Ishikawa (cell line): ENCODE measurements around the gene TMEM40.

Experiments
- CEBPB ChIP-seq: IDR thresholded peaks from 2 replicates; pipeline ENCODE4 v1.6.1; 2012
- CREB1 ChIP-seq: IDR thresholded peaks from 2 replicates; pipeline ENCODE4 v1.6.1; 2012; ENCODE audit warnings: low read depth
- EGR1 ChIP-seq: IDR thresholded peaks from 2 replicates; pipeline ENCODE4 v1.6.1; 2012
- EP300 ChIP-seq: IDR thresholded peaks from 2 replicates; pipeline ENCODE4 v1.6.1; 2012; ENCODE audit warnings: borderline replicate concordance
- FOXM1 ChIP-seq: IDR thresholded peaks from 2 replicates; pipeline ENCODE4 v1.6.1; 2012; ENCODE audit warnings: low read depth, borderline replicate concordance
- NFIC ChIP-seq: IDR thresholded peaks from 2 replicates; pipeline ENCODE4 v1.6.1; 2012
- RAD21 ChIP-seq: IDR thresholded peaks from 2 replicates; pipeline ENCODE4 v1.6.1; 2012; ENCODE audit warnings: low read depth
- REST ChIP-seq: IDR thresholded peaks from 2 replicates; pipeline ENCODE4 v1.6.1; 2012; ENCODE audit warnings: low read depth, mild to moderate bottlenecking
- TAF1 ChIP-seq: IDR thresholded peaks from 2 replicates; pipeline ENCODE4 v1.6.1; 2012; ENCODE audit warnings: low read depth, mild to moderate bottlenecking
- TCF12 ChIP-seq: IDR thresholded peaks from 2 replicates; pipeline ENCODE4 v1.6.1; 2012; ENCODE audit warnings: low read depth
- TEAD4 ChIP-seq: IDR thresholded peaks from 2 replicates; pipeline ENCODE4 v1.6.1; 2012
- YY1 ChIP-seq: IDR thresholded peaks from 2 replicates; pipeline ENCODE4 v1.6.1; 2012; ENCODE audit warnings: low read depth
- ZBTB7A ChIP-seq: IDR thresholded peaks from 2 replicates; pipeline ENCODE4 v1.6.1; 2012; ENCODE audit warnings: low read depth
- TF ChIP-seq, protein P1 (sequence below): IDR thresholded peaks from 2 replicates; pipeline ENCODE4 v1.6.1; 2012
- TF ChIP-seq, protein P2 (sequence below): IDR thresholded peaks from 2 replicates; pipeline ENCODE4 v1.6.1; 2012

Gene TMEM40

GRCh38 chr3:12724794-12725193 is 34.3 kb downstream of the TMEM40 start:
- TF ChIP-seq FOXM1 (no peak), CEBPB (no peak), TCF12 (no peak), EGR1 (no peak), NFIC (no peak), TAF1 (no peak), RAD21 (no peak), ZBTB7A (no peak), TEAD4 (no peak), EP300 (no peak), CREB1 (no peak), REST (no peak), YY1 (no peak)
- TF ChIP-seq, protein P1, sequence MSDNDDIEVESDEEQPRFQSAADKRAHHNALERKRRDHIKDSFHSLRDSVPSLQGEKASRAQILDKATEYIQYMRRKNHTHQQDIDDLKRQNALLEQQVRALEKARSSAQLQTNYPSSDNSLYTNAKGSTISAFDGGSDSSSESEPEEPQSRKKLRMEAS: no peak
- TF ChIP-seq, protein P2, sequence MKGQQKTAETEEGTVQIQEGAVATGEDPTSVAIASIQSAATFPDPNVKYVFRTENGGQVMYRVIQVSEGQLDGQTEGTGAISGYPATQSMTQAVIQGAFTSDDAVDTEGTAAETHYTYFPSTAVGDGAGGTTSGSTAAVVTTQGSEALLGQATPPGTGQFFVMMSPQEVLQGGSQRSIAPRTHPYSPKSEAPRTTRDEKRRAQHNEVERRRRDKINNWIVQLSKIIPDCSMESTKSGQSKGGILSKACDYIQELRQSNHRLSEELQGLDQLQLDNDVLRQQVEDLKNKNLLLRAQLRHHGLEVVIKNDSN: no peak

DNA sequence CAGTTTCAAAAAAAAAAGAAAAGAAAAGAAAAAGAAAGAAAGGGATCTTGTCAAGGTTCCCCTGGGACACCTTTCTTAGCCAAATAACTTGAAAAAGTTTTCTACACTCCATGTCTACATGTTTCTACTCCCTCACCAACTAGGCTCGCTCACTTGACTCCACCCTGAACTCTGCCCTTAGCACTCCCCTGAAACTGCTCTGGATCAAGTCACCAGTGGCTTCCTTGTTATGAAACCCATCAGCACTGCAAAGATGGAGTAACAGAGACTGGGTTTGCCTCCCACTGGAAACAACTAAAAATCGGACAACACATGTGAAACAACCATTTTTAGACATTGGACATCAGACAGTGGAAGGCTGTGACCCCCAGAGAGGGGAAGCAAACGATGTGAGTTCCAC is 36.8 kb downstream of the TMEM40 start:
- no peak for TF ChIP-seq CREB1
- TF ChIP-seq, protein P1: no peak
- TF ChIP-seq CEBPB: no peak
- no peak for TF ChIP-seq NFIC
- no peak for TF ChIP-seq FOXM1
- TF ChIP-seq RAD21: no peak
- TF ChIP-seq TAF1: no peak
- no peak for TF ChIP-seq ZBTB7A
- no peak for TF ChIP-seq TCF12
- TF ChIP-seq EGR1: no peak
- TF ChIP-seq REST: no peak
- no peak for TF ChIP-seq EP300
- TF ChIP-seq, protein P2: no peak
- no peak for TF ChIP-seq YY1
- TF ChIP-seq TEAD4: no peak

DNA sequence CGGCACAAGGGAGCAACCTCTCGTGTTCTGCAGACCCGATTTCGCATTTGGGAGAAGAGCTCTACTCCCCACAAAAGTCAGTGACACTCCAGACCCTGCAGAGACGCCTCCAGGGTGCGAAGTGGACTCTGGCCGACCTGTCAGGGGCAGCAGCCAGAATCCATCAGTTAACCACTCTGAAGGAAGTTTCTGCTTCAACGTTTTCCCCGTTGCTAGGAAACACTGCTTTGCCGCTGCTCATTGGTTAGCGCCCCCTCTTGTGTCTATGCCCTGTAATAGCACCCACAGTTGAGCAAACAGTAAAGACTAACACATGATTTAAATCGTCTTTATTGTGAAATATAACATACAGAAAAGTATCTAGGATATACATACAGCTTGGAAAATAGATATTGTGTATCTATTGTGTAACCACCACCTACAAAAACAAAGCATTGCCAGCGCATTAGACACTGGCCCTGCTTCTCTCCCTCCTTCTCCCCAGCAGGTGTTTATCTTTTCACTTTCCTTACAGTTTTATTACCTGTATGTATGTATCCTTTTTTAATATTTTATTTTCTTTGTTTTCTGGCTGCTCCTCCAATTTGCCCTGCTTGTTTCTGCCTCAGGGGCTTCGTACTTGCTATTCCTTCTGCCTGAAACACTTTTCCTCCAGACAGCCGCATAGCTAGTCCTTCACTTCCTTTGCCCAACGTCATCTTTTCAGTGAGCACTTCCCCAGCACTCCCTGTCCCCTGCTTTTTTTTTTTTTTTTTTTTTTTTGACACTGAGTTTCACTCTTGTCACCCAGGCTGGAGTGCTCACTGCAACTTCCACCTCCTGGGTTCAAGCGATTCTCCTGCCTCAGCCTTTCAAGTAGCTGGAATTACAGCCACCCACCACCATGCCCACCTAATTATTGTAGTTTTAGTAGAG is 38.8 kb downstream of the TMEM40 start:
- TF ChIP-seq RAD21 (peak; percentile 73), ZBTB7A (no peak)

DNA sequence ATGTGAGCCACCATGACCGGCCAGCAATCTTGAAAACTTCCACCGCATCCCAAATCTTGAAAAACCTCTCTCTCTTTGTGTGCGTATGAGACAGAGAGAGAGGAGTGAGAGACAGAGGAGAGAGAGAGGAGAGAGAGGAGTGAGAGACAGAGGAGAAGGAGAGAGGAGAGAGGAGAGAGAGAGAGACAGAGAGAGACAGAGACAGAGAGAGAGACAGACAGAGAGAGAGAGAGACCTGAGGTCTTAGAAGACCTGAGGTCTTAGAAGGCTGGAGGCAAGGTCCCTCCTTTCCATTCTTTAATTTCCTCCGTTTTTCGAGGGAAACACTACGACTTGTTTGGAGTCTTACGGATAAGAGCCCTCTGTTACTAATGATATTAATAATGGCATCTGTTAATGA is 39.5 kb downstream of the TMEM40 start:
- TF ChIP-seq FOXM1 (no peak), TAF1 (no peak), ZBTB7A (no peak), TCF12 (no peak), RAD21 (no peak), CEBPB (no peak), EGR1 (no peak), EP300 (no peak), NFIC (no peak), TEAD4 (no peak), REST (no peak), CREB1 (no peak), YY1 (no peak)
- TF ChIP-seq, protein P1: no peak
- TF ChIP-seq, protein P2: no peak
